Astrocyte of the spinal cord (primary cell): Measurements from ENCODE around the gene RNGTT.

ENCODE experiments used
- DNase-seq: peaks from one replicate; pipeline ENCODE4 v3.0.0; 2011; ENCODE audit warnings: low read depth, low spot score
- H3K4me3 ChIP-seq: 2 replicates; pipeline ENCODE4 v1.5.1; 2011; ENCODE audit warnings: low read depth, mild to moderate bottlenecking, low read length, moderate library complexity
- in situ Hi-C: cut with HindIII; loops from 2 replicates; pipeline ENCODE4 v1.10.0; 2017; ENCODE audit warnings: low sequenced_read_pairs
- TF ChIP-seq, protein P1 (sequence below): IDR thresholded peaks from 2 replicates; pipeline ENCODE4 v1.5.1; 2012; ENCODE audit warnings: low read depth, mild to moderate bottlenecking, low read length, inconsistent platforms

Gene RNGTT

DNA sequence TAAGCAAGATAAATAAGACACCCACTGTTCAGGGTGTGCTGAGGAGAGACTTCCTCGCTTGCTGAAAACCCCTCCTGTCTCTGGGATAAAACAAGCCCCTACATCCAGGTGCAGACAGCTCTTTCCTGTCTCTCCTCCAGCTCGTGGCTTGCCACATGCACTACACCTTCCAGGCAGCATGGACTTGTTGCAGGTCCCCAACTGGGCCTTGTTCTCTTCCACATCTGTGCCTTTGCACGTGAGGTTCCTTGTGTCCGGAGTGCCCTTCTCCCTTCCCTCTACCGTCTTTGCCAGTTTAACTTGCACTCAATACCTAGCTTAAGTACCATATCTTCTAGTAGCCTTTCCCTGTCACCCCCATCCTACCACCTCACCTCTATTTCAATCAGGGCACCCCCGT lies 397.6 kb downstream of the RNGTT start:
- TF ChIP-seq, protein P1, sequence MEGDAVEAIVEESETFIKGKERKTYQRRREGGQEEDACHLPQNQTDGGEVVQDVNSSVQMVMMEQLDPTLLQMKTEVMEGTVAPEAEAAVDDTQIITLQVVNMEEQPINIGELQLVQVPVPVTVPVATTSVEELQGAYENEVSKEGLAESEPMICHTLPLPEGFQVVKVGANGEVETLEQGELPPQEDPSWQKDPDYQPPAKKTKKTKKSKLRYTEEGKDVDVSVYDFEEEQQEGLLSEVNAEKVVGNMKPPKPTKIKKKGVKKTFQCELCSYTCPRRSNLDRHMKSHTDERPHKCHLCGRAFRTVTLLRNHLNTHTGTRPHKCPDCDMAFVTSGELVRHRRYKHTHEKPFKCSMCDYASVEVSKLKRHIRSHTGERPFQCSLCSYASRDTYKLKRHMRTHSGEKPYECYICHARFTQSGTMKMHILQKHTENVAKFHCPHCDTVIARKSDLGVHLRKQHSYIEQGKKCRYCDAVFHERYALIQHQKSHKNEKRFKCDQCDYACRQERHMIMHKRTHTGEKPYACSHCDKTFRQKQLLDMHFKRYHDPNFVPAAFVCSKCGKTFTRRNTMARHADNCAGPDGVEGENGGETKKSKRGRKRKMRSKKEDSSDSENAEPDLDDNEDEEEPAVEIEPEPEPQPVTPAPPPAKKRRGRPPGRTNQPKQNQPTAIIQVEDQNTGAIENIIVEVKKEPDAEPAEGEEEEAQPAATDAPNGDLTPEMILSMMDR: no peak
- in situ Hi-C loops: no loop called here
- no peak overlapping the region for H3K4me3 ChIP-seq
- no peak for DNase-seq

DNA sequence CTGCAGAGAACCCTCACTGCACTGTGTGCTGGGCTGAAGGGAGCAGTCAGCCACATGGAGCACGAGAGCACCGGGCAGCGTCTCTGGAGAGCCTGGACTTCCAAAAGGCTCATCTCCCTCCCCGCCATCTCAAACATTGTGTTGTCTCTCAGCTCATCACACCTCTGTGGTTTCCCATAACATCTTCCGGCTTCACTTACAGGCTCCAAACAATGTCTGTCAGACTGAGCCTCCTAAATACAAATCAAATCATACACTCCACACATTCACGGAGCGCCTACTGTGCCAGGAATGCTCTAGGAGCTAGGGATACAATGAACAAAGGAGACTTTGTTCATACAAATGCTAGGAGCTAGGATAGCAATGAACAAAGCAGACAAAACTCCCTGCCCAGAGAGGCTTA lies 398.0 kb downstream of the RNGTT start:
- no peak for DNase-seq
- in situ Hi-C loops: no loop called here
- H3K4me3 ChIP-seq: no peak overlapping the region
- TF ChIP-seq, protein P1: no peak

DNA sequence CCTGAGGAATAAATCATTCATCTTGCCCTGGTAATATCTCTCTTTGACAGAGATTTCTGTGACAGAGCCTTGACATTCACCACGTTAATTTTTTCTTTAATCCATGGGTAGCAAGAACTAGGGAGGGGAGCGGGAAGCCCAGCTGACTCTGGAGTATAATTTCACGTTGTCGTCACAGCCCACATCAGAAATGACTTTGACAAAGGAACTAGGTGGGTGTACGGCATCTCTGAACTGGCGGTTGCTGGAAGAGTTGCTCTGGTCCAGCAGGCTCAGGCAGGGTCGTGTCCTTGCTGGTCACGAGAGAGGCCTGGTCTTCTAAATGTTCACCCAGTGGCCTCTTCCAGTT lies 400.2 kb downstream of the RNGTT start:
- in situ Hi-C loops: no loop called here
- H3K4me3 ChIP-seq: no peak overlapping the region
- no peak for DNase-seq
- TF ChIP-seq, protein P1: no peak

DNA sequence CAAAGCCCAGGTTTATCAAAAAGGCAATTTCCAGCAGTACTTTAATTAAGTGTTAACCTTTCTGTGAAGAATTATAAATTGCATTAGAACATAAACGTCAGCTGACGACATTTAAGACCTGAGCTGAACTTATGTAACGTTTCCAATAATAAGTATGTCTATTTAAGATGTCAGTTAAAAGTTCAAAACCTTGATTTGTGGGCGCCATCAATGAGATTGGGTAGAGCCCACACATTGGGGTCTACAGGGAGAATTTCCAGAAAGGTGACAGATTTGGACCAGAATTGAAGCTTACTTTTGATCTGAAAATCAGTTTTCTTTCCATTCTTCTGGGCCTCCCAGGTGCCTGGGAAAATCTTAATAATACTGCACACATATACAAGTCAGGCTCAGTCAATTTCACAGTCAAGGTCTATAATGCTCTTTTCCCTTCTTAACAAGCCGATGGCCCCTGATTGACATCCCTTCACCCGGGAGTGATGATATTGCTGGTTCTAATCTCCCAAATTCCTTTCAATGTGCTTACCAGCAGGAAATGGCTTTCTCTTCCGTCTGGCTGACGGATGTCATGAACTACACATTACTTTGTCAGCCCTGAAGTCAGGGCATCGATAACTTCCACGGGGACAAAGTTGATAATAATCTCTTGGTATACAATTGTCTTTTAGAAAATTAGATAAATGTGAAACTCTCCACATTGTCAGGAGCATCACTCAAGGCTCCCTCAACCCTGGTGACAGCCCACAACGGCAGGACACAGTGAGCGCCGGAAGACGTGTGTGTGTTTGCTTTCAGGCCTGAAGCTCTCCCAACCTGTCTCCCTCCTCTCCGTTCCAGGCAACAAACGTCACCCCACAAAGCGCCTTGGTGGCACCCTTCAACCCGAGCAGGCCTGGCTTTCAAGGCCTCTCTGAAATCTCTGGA lies 400.8 kb downstream of the RNGTT start:
- in situ Hi-C loops: no loop called here
- TF ChIP-seq, protein P1: no peak
- DNase-seq: no peak
- no peak overlapping the region for H3K4me3 ChIP-seq

DNA sequence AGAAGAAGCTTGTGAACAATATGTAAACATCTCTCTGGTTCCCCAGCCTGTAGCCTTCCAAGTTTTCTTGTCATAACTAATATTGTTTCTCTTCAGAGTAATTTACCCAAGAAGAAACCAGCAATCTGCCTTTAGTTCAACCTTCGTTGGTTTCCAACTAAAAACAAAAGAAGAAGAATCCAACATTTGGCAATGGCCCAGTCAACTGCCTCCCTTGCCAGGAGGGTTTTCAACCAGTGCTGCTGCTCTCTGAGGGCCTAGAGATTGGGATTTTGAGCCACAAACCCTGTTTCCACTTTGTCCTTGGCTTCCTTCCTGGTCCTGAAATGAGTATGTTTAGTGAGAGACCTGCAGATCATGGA lies 401.5 kb downstream of the RNGTT start:
- no peak for DNase-seq
- in situ Hi-C loops: no loop called here
- no peak overlapping the region for H3K4me3 ChIP-seq

DNA sequence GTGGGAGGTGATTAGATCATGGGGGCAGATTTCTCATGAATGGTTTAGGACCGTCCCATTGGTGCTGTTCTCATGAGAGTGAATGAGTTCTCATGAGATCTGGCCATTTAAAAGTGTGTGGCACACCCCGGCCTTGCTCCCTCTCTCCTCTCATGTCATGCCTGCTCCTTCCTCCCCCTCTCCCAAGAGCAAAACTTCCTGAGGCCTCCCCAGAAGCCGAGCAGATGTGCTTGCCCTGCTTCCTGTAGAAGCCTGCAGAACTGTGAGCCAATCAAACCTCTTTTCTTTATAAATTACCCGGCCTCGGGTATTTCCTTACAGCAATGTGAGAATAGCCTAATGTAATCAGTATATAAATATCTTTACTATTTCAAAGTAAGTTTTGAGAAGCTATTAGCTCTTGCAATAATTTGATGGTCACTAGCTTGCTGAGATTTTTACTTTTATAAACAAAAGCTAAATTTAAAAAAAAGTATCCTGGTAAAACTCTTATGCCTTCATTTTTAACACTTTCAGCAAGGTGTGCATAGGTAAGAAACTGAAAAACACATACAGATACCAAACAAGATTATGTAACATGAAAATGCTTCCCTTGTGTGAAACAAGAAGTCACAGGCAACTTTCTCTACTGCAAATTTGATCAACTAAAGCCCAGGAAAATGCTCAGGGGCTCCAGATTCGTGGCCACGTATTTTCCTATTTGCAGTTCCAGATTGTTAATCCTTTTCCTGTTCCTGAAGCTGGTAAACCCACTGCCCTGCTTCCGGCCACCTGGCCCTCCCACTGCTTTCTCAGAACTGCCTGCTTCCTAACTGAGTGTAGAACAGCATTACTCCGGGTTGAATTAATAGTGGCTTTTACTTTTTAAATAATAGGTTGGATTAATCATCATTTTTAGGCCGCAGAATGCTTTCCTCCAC lies 402.1 kb downstream of the RNGTT start:
- no peak for DNase-seq
- H3K4me3 ChIP-seq: no peak overlapping the region
- TF ChIP-seq, protein P1: no peak
- in situ Hi-C loops: no loop called here

More for the DNA sequence above, 401.5 kb downstream of the RNGTT start:
- TF ChIP-seq, protein P1: no peak
